NCI-H748 (cell line): ENCODE measurements around the gene ANKRD44.
A peak's percentile ranks its signal among the peaks of the same experiment; 100 is the strongest.

Experiments used
- DNase-seq: peaks from one replicate; lab custom pipeline; 2025; ENCODE audit not compliant: unreplicated experiment; lab: John Stamatoyannopoulos, UW

Gene ANKRD44

DNA sequence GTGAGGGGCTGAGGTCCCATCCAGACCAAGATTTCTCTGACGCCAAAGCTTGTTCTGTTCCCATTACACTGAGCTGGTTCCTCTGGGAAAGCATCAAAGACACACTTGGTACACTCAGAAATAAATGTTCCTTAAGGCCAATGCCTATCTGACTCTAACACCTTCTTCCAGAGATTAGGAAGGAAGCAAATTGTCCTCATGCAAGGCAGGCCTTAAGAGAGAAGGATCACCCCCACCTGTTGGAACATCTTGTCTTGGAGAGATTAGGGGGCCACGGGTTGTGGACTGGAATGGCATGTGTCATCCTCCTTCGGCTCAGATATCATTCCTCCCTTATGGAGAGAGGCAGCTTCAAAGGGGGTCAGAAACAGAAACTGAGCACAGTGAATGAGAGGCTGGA is 100.2 kb downstream of the ANKRD44 start:
- DNase-seq, result no peak

- no peak for DNase-seq
Measured at GRCh38 chr2:197209742-197210408, 100.7 kb downstream of the ANKRD44 start.

DNA sequence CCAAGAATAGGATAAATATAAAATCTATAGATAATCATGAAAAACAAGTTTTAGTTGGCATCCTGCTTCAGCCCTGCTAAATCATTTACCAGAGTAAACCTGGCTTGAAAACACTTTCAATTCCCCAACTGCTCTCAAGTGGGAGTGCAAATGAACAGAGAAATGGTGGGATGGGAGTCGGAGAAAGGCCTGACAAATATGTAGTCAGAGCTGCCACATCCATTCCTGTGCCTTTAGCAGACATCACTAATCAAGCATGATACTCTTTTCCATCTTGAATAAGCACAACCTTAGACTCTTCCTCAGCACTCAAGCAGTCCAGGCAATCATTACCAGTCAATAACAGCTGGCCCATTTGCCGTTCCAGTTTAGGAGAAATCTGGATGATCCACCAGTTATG is 101.3 kb downstream of the ANKRD44 start:
- DNase-seq, result no peak

GRCh38 chr2:197208841-197209240 is 101.7 kb downstream of the ANKRD44 start:
- DNase-seq, result no peak

- no peak for DNase-seq
Measured at GRCh38 chr2:197208024-197208423, 102.6 kb downstream of the ANKRD44 start.

DNA sequence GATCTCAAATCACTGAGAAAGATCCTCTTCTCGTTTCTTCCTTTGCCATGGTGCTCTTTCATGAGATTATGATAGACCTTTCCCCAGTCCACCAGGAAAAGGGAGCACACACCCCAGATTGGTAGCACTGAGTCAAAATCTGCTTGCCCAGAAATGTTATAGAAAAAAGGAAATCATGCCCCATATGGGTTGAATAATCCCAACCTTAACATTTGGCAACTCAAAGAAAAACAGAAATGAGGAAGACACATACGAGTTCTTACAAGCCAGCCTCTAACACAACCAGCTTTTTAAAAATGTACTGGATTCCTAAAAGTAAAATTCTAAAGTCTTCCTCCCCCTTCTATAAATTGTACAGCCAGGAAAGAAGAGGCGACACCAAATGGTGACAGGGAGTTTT is 103.0 kb downstream of the ANKRD44 start:
- DNase-seq, result no peak

GRCh38 chr2:197207106-197207505 is 103.5 kb downstream of the ANKRD44 start:
- DNase-seq, result no peak

GRCh38 chr2:197205585-197206215 is 104.9 kb downstream of the ANKRD44 start:
- DNase-seq, result no peak

- no peak for DNase-seq
Measured at GRCh38 chr2:197204519-197205250, 105.9 kb downstream of the ANKRD44 start.

GRCh38 chr2:197201874-197202273 is 108.7 kb downstream of the ANKRD44 start:
- no peak for DNase-seq

DNA sequence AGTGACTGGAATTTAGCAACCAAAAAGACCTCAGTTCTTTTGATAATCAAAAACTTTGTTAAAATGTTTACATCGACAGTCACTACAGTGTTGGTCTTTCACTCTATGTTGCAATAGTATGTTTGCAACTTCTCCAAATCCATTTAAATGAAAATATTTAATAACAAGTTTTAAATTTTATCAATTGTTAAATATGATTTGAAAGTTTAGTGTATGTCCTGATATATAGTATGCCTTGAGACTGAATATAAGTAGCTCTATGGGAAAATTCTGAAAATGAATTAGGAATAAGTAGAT is 109.9 kb downstream of the ANKRD44 start:
- DNase-seq, result no peak

- no peak for DNase-seq
Measured at GRCh38 chr2:197200051-197200761, 110.4 kb downstream of the ANKRD44 start.

DNA sequence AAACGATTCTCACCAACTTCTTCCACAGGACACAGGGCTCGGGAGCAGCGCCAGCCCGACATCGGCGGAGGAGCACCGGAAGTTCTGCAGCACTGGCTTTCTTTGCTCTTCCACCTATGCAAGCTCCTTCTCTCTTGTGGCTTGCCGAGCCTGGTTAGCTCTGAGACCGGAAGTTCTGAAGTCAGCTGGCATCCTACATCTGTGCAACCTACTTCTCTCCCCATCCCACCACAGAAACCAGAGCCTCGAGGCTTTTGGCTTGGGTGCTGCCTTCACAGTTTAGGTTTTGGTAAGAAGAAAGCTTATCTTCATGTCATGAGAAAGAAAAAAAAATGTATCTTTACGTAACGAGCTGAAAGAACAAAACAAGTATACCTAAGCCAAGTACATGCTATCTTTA is 111.7 kb downstream of the ANKRD44 start:
- DNase-seq, result no peak

DNA sequence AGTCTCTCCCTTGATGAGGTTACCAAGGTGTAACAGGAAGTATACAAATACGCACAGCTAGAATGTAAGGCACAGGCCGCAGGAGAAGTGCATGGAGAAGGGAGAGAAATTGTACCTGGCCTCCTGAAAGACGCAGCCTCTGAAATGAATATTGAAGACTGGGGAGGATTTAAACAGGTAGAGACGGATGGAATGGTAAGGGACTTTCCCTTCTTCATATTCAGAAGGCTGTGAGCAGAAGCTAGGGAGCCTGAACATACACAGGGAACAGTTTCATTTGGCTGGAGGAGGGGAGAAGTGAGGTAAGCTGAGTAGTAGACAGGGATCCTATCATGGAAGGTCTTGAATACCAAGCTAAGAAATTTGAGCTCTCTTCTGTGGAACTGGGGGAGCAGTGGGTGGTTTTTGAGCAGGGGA is 112.7 kb downstream of the ANKRD44 start:
- no peak for DNase-seq

- DNase-seq, result no peak
Measured at GRCh38 chr2:197196541-197197180, 113.9 kb downstream of the ANKRD44 start.

GRCh38 chr2:197195518-197195917 is 115.1 kb downstream of the ANKRD44 start:
- DNase-seq, result no peak

DNA sequence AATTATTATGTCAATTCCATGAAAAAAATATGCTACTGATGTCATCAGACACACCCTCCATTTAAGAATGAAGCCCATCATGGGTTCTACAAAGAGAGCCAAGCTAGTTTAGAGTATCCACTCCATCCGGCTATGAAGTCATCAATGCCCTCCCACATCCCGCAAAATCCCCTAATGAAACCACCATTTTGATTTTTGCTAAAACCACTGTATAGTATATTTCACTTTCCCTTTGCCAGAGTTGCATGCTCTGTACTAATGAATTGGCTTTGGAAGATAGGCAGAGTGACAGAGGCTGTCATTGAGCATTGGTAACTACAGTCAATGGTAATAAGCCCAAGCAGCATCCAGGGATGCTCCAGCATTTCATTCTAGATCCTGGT is 118.6 kb downstream of the ANKRD44 start:
- DNase-seq, result no peak

- peak; percentile 73 for DNase-seq
Measured at GRCh38 chr2:197191177-197191939, 119.2 kb downstream of the ANKRD44 start.

GRCh38 chr2:197190100-197190432 is 120.5 kb downstream of the ANKRD44 start:
- no peak for DNase-seq

DNA sequence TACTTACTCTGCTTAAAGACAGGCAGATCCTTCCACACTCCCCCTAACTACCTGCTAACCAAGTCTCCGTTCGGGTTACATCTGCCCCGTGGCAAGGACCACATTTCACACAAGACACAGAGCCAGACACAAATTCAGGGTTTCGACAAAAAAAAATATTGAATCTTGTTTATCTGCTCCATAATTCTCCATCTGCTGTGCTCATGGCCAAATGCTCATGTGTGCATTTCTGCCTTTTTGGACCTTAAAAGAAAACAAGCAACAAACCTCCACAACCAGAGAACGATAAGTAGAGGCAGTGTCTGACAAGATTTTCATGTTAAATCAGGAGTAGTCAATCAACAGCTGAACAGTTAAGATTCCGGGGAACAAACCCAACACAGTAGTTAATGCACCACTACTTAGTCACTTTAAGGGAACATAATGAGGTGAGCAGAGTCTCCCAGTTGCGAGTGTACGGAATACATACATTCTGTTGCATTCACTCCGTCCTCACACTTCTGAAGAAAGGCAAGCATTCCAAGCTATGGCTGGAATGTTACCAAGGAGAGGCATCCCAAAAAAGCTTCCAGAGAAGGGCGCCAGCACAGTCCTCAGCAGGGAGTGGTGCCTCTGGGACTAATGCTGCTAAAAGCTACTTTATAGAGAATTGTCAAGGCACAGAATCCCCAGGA is 121.0 kb downstream of the ANKRD44 start:
- DNase-seq, result no peak
